Duodenal mucosa (tissue), 2 donors: ENCODE measurements around the gene EVC.

Source experiments
- H3K27ac ChIP-seq: one replicate; pipeline ENCODE4 v1.7.0; 2013; ENCODE audit warnings: low read depth, low read length
- H3K27me3 ChIP-seq, 2 donors: one replicate each; pipeline ENCODE4 v1.7.0; 2013; ENCODE audit warnings: low read length in 2 of 2, control low read depth in 1 of 2; ENCODE audit not compliant: insufficient read depth in 2 of 2, control insufficient read depth in 1 of 2
- H3K36me3 ChIP-seq, 2 donors: one replicate each; pipeline ENCODE4 v1.7.0; 2013; ENCODE audit warnings: low read length in 2 of 2, control low read depth in 1 of 2; ENCODE audit not compliant: insufficient read depth in 2 of 2, control insufficient read depth in 1 of 2
- H3K4me1 ChIP-seq, 2 donors: one replicate each; pipeline ENCODE4 v1.7.0; 2013; ENCODE audit warnings: low read length in 2 of 2, control low read depth in 1 of 2; ENCODE audit not compliant: insufficient read depth in 2 of 2, control insufficient read depth in 1 of 2
- H3K4me3 ChIP-seq, 2 donors: one replicate each; pipeline ENCODE4 v1.7.0; 2013; ENCODE audit warnings: low read length in 2 of 2, low read depth in 1 of 2
- H3K9ac ChIP-seq, 2 donors: one replicate each; pipeline ENCODE4 v1.7.0; 2013; ENCODE audit warnings: low read length in 2 of 2, low read depth in 1 of 2
- H3K9me3 ChIP-seq, 2 donors: one replicate each; pipeline ENCODE4 v1.7.0; 2013; ENCODE audit warnings: low read length in 2 of 2, control low read depth in 1 of 2; ENCODE audit not compliant: control insufficient read depth in 1 of 2

The EVC gene

DNA sequence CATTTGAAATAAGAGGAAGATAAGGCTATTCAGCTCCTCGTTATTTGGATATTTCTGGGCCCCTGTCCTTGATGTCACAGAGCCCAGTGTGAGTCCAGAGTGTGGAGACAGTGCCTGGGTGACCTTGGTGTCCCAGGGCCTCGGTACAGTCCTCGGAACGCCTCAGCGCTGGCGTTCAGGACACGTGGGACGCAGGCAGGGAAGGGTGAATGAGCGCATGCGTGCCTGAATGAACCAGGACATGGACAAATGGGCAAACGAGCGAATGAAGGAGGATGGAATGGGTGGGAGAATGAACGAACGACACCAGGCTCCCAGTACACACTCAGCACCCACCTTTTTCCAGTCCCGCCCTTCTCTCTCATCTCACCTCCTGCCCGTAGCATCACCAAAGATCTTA, 44.2 kb downstream of the EVC start:
- Histone ChIP-seq H3K27ac (no peak overlapping the region), H3K9ac (no peak overlapping the region), H3K4me1 (no peaks in the 10 kb centered on the region), H3K36me3 (peaks cover 0 to 13% of the 10 kb centered on the region in 2 donors), H3K4me3 (no peak overlapping the region), H3K9me3 (no peaks in the 10 kb centered on the region), H3K27me3 (no peaks in the 10 kb centered on the region)

DNA sequence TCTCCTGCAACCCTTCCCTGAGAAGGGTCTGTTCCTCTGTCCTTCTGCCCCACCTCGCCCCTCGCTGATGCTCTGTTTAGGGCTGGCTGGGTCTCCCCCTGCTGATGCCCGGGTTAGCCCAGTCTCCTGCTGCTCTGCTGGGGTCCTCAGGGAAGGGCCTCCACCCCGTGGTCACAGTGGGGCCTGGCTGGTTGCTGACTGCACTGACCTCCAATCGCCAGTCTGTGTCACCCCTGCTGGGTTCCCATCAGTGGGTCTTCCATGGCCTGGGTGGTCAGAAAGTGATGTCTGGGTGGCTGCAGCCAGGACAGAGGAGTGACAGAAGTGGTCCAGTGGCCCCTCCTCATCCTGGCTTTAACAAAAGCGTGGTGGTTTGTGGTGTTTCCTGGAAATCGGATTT, 44.7 kb downstream of the EVC start:
- Histone ChIP-seq H3K4me3 (no peak overlapping the region), H3K36me3 (peaks cover 0 to 13% of the 10 kb centered on the region in 2 donors), H3K4me1 (no peaks in the 10 kb centered on the region), H3K27me3 (no peaks in the 10 kb centered on the region), H3K9me3 (no peaks in the 10 kb centered on the region), H3K27ac (no peak overlapping the region), H3K9ac (no peak overlapping the region)

DNA sequence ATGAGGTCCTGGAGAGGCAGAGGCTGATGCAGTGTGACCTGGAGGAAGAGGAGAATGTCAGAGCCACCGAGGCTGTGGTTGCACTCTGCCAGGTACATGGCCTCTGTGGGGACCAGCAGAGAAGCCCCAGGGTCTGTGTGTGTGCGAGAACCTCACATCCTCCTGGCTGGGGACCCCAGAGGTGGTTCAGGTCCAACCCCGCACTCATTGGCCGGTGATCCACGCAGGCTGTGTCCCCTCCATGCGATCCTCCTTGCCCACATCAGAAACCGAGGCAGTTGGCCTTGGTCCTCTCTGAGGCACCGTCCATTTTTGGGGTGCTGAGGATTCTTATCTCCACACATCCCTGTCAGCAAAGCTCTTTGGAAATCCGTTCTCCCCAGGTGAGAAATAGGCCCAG, 45.3 kb downstream of the EVC start:
- Histone ChIP-seq H3K9me3 (no peaks in the 10 kb centered on the region), H3K9ac (no peak overlapping the region), H3K27me3 (no peaks in the 10 kb centered on the region), H3K4me3 (no peak overlapping the region), H3K36me3 (peaks cover 0 to 13% of the 10 kb centered on the region in 2 donors), H3K27ac (no peak overlapping the region), H3K4me1 (no peaks in the 10 kb centered on the region)

DNA sequence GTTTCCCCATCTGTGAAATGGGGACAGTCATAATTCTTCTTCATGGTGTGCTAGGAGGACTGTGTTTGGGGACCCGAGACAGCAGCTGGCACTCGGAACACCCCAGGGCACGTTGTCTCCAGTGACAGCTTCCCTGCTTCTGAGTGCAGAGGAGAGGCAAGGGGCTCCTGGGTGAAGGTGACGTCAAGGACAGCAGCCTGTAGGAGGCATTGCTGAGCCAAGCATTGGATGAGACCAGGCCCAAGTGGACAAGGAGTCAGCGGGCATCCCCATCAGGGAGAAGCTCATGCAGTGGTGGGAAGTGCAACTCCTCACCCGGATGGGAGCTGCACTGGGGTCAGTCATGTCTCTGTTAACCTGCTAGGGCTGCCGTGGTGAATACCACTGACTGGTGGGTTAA, 46.1 kb downstream of the EVC start:
- no peak overlapping the region for H3K27ac ChIP-seq
- no peaks in the 10 kb centered on the region for H3K4me1 ChIP-seq
- H3K9me3 ChIP-seq = no peaks in the 10 kb centered on the region
- peaks cover 0 to 13% of the 10 kb centered on the region in 2 donors for H3K36me3 ChIP-seq
- H3K4me3 ChIP-seq = no peak overlapping the region
- H3K9ac ChIP-seq = no peak overlapping the region
- no peaks in the 10 kb centered on the region for H3K27me3 ChIP-seq

DNA sequence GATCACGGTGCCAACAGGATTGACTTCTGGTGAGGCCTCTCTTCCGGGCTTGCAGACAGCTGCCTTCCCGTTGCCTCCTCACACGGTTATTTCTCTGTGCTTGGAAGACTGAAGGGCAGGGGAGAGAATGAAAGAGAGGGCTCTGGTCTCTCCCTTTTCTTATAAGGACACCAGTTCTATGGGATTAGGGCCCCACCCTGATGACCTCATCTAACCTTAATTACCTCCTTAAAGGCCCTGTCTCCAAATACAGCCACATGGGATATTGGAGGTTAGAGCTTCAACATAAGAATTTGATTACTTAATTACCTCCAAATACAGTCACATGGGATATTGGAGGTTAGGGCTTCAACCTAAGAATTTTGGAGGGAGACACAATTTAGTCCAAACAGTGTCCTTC, 46.5 kb downstream of the EVC start:
- peaks cover 0 to 13% of the 10 kb centered on the region in 2 donors for H3K36me3 ChIP-seq
- H3K9me3 ChIP-seq = no peaks in the 10 kb centered on the region
- H3K27ac ChIP-seq = no peak overlapping the region
- H3K27me3 ChIP-seq = no peaks in the 10 kb centered on the region
- H3K4me1 ChIP-seq = no peaks in the 10 kb centered on the region
- H3K9ac ChIP-seq = no peak overlapping the region
- H3K4me3 ChIP-seq = no peak overlapping the region

DNA sequence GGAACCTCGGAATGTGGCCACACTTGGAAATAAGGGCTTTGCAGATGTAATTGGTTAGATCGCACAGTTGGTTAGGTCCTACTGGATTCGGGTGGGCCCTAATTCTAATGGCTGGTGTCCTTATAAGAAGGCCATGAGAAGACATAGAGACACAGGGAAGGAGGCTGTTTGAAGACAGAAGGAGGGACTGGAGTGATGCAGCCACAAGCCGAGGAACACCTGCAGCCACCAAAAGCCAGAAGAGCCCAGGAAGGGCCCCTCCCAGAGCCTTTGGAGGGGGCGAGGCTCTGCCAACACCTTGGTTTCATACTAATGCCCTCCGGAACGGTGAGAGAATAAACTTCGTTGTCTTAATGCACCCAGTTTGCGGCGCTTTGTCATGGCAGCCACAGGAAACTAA, 47.0 kb downstream of the EVC start:
- peaks cover 0 to 13% of the 10 kb centered on the region in 2 donors for H3K36me3 ChIP-seq
- no peak overlapping the region for H3K9ac ChIP-seq
- no peaks in the 10 kb centered on the region for H3K27me3 ChIP-seq
- no peaks in the 10 kb centered on the region for H3K4me1 ChIP-seq
- no peak overlapping the region for H3K27ac ChIP-seq
- no peak overlapping the region for H3K4me3 ChIP-seq
- no peaks in the 10 kb centered on the region for H3K9me3 ChIP-seq

DNA sequence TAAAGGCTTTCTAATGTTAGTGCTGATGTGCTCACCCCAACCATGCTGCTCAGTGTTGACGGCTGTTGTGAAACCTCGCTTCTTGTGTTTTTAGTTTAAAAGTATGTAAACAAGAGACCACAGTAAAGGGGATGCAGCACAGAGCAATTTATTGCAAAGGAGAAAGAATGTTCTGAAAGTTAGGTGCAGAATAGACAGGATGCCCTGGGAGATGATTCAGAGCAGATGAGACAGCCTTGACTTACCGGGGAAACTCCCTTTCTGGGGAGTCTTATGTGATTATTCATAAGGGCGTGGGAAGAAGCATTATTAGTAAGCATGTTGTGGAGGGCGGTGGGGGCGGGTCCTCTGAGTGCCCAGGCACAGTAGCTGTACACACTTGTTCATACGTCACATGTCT, 47.7 kb downstream of the EVC start:
- Histone ChIP-seq H3K9me3 (no peaks in the 10 kb centered on the region), H3K27ac (no peak overlapping the region), H3K4me1 (no peaks in the 10 kb centered on the region), H3K4me3 (no peak overlapping the region), H3K36me3 (peaks cover 0 to 13% of the 10 kb centered on the region in 2 donors), H3K9ac (no peak overlapping the region), H3K27me3 (no peaks in the 10 kb centered on the region)

DNA sequence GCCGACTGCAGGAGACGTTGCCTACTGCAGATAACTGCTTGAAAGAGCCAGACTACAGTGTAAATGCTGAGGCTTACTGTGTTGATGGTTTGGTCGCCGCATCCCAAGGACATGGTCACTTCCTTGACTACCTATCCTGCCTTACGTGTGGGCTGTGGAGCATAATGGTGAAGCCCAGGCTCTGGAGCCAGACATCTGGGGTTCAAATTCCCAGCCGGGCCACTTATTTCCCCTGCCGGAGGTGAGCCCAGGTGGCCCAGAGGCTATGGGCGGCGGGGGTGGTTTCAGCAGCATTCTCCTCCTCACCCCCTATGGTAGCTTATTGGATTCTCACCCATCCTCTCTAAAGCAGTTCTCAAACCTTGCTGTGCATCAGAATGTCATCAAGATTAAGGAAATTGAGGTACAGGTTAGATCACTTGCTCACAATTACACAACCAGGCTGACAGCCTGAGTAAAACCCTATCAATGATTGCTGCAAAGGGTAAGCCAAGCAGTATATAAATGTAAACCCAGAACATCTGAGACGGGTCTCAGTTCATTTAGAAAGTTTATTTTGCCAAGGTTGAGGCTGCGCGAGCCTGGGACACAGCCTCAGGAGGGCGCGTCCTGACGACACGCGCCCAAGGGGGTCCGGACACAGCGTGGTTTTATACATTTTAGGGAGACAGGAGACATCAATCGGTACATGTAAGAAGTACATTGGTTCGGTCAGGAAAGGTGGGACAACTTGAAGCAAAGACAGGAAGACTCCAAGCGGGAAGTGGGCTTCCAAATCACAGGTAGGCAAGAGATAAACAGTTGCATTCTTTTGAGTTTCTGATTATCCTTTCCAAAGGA, 48.5 kb downstream of the EVC start:
- H3K27ac ChIP-seq = no peak overlapping the region
- no peak overlapping the region for H3K9ac ChIP-seq
- no peaks in the 10 kb centered on the region for H3K27me3 ChIP-seq
- no peak overlapping the region for H3K4me3 ChIP-seq
- no peaks in the 10 kb centered on the region for H3K9me3 ChIP-seq
- peaks cover 0 to 12% of the 10 kb centered on the region in 2 donors for H3K36me3 ChIP-seq
- no peaks in the 10 kb centered on the region for H3K4me1 ChIP-seq

DNA sequence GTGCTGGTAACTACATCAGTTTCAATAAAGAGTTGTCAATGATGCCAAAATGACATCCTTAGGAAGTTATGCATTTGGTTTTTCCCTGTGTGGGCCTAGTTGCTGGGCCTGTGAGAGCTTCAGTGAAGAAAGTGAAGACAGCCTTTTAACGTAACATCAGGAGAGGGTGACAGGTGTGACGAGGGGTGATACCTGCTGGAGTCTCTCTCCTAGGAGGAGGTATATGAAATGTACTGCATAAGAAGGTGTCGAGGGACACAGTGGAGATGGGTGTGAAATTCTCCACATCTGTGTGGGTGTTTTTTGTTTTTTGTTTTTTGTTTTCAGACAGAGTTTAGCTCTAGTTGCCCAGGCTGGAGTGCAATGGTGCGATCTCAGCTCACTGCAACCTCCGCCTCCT, 49.2 kb downstream of the EVC start:
- Histone ChIP-seq H3K9me3 (no peaks in the 10 kb centered on the region), H3K27ac (no peak overlapping the region), H3K27me3 (no peaks in the 10 kb centered on the region), H3K4me3 (no peak overlapping the region), H3K9ac (no peak overlapping the region), H3K36me3 (peaks cover 0 to 9% of the 10 kb centered on the region in 2 donors), H3K4me1 (no peaks in the 10 kb centered on the region)

DNA sequence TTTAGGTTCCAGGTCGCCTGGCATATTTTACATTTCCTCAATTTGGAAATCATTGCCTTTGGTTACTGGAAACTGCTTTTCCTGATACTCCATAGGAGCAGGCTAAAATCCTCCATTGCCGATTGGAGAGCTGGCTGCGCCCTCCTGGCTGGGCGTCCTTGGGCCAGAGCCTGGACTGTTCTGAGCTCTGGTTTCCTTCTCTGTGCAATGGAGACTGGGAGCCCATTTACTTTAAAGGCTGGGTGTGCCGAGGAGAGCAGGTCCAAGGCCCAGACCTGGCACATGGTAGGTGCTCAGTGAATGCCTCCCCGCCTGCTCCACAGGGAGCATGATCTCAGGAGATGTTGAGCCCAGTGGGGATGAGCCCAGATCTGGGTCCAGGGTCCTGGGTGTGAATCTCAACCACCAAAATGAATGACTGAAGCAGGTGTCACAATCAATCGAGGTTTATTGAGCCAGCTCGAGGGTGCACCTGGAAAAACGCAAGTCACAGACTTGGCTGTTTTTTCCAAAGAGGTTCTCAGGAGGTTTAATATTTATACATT, 50.0 kb downstream of the EVC start:
- peaks cover 0 to 7% of the 10 kb centered on the region in 2 donors for H3K36me3 ChIP-seq
- H3K27ac ChIP-seq = no peak overlapping the region
- H3K4me3 ChIP-seq = no peak overlapping the region
- no peak overlapping the region for H3K9ac ChIP-seq
- H3K27me3 ChIP-seq = no peaks in the 10 kb centered on the region
- no peaks in the 10 kb centered on the region for H3K9me3 ChIP-seq
- H3K4me1 ChIP-seq = no peaks in the 10 kb centered on the region
